IPS-18c (cell line): ENCODE results near the gene CXCL10.
A peak's percentile ranks its signal among the peaks of the same experiment; 100 is the strongest.
"Not testable (repeated sequence)": the region's sequence is repeated elsewhere in the genome, so short reads cannot be mapped to it uniquely, and the experiment has no call there.

Source experiments
- H3K4me3 ChIP-seq: 2 replicates; pipeline ENCODE4 v1.7.0; 2013; ENCODE audit warnings: low read depth, mild to moderate bottlenecking, low read length, moderate library complexity; ENCODE audit not compliant: insufficient read depth
- H3K9me3 ChIP-seq: one replicate; pipeline ENCODE4 v1.6.1; 2013; ENCODE audit warnings: mild to moderate bottlenecking, low read length, moderate library complexity; ENCODE audit not compliant: control insufficient read depth, insufficient read depth

CXCL10 gene

GRCh38 chr4:76003620-76004019, 19.7 kb downstream of the CXCL10 start:
- Histone ChIP-seq H3K4me3 (no peak overlapping the region), H3K9me3 (no peaks in the 10 kb centered on the region)

- H3K9me3 ChIP-seq, result no peaks in the 10 kb centered on the region
Measured at GRCh38 chr4:76003035-76003434, 20.3 kb downstream of the CXCL10 start.

GRCh38 chr4:76002176-76002575, 21.1 kb downstream of the CXCL10 start:
- H3K4me3 ChIP-seq, result no peak overlapping the region
- H3K9me3 ChIP-seq, result no peaks in the 10 kb centered on the region

More at GRCh38 chr4:76003035-76003434, 20.3 kb downstream of the CXCL10 start:
- no peak overlapping the region for H3K4me3 ChIP-seq

GRCh38 chr4:76001700-76002099, 21.6 kb downstream of the CXCL10 start:
- H3K4me3 ChIP-seq, result no peak overlapping the region
- no peaks in the 10 kb centered on the region for H3K9me3 ChIP-seq

- no peak overlapping the region for H3K4me3 ChIP-seq
- no peaks in the 10 kb centered on the region for H3K9me3 ChIP-seq
Measured at GRCh38 chr4:76000279-76000678, 23.0 kb downstream of the CXCL10 start.

- H3K4me3 ChIP-seq, H3K9me3 ChIP-seq: not testable (repeated sequence)
Measured at GRCh38 chr4:75998525-75999147, 24.7 kb downstream of the CXCL10 start.

- Histone ChIP-seq H3K9me3 (no peaks in the 10 kb centered on the region), H3K4me3 (no peak overlapping the region)
Measured at GRCh38 chr4:75997946-75998345, 25.4 kb downstream of the CXCL10 start.

- H3K4me3 ChIP-seq, result no peak overlapping the region
- no peaks in the 10 kb centered on the region for H3K9me3 ChIP-seq
Measured at GRCh38 chr4:75997081-75997480, 26.2 kb downstream of the CXCL10 start.

GRCh38 chr4:75995727-75996126, 27.6 kb downstream of the CXCL10 start:
- H3K9me3 ChIP-seq, result no peaks in the 10 kb centered on the region
- H3K4me3 ChIP-seq, result no peak overlapping the region

- Histone ChIP-seq H3K9me3 (no peaks in the 10 kb centered on the region), H3K4me3 (no peak overlapping the region)
Measured at GRCh38 chr4:75992462-75992861, 30.8 kb downstream of the CXCL10 start.

- H3K4me3 ChIP-seq, result peak overlapping the region; percentile 90
- H3K9me3 ChIP-seq, result no peaks in the 10 kb centered on the region
Measured at GRCh38 chr4:75989846-75990528, 33.3 kb downstream of the CXCL10 start.

- Histone ChIP-seq H3K4me3 (no peak overlapping the region), H3K9me3 (peaks cover 2% of the 10 kb centered on the region)
Measured at GRCh38 chr4:75985116-75985515, 38.2 kb downstream of the CXCL10 start.

- H3K4me3 ChIP-seq, result no peak overlapping the region
Measured at GRCh38 chr4:75980576-75980975, 42.7 kb downstream of the CXCL10 start.

GRCh38 chr4:75976177-75976576, 47.1 kb downstream of the CXCL10 start:
- Histone ChIP-seq H3K4me3 (no peak overlapping the region), H3K9me3 (no peaks in the 10 kb centered on the region)

More at GRCh38 chr4:75980576-75980975, 42.7 kb downstream of the CXCL10 start:
- H3K9me3 ChIP-seq, result peaks cover 2% of the 10 kb centered on the region

GRCh38 chr4:75973766-75974165, 49.5 kb downstream of the CXCL10 start:
- H3K9me3 ChIP-seq, result no peaks in the 10 kb centered on the region
- H3K4me3 ChIP-seq, result no peak overlapping the region
